H9 (cell line): Measurements from ENCODE around the gene C10orf71. TPM values are rescaled to one million over a fixed set of nuclear protein-coding genes. Genes with fewer than 3 reads are reported as not detected.

ENCODE experiments used
- DNase-seq: peaks from one replicate; pipeline ENCODE4 v3.0.0-alpha.2; 2017
- H2AFZ ChIP-seq: one replicate; pipeline ENCODE4 v1.6.1; 2013; ENCODE audit warnings: mild to moderate bottlenecking, low read length, control low read depth, moderate library complexity
- H2AK5ac ChIP-seq: 2 replicates; pipeline ENCODE4 v1.6.1; 2013; ENCODE audit warnings: low read length, control low read depth, mixed read lengths; ENCODE audit not compliant: insufficient read length
- H2BK120ac ChIP-seq: one replicate; pipeline ENCODE4 v1.6.1; 2013; ENCODE audit warnings: low read depth, mild to moderate bottlenecking, low read length, control low read depth, inconsistent platforms; ENCODE audit not compliant: poor library complexity, severe bottlenecking
- H2BK12ac ChIP-seq: 2 replicates; pipeline ENCODE4 v1.6.1; 2013; ENCODE audit warnings: low read length, control low read depth, mixed read lengths, low read depth; ENCODE audit not compliant: insufficient read length
- H2BK15ac ChIP-seq: 2 replicates; pipeline ENCODE4 v1.6.1; 2013; ENCODE audit warnings: low read depth, low read length, control low read depth
- H2BK20ac ChIP-seq: one replicate; pipeline ENCODE4 v1.6.1; 2013; ENCODE audit warnings: low read depth, mild to moderate bottlenecking, low read length, control low read depth, inconsistent platforms; ENCODE audit not compliant: poor library complexity, severe bottlenecking
- H2BK5ac ChIP-seq: 2 replicates; pipeline ENCODE4 v1.6.1; 2013; ENCODE audit warnings: low read length, control low read depth, mixed read lengths; ENCODE audit not compliant: insufficient read length
- H3K14ac ChIP-seq: 2 replicates; pipeline ENCODE4 v1.6.1; 2013; ENCODE audit warnings: low read length, control low read depth; ENCODE audit not compliant: insufficient read depth
- H3K18ac ChIP-seq: 2 replicates; pipeline ENCODE4 v1.6.1; 2013; ENCODE audit warnings: low read depth, mild to moderate bottlenecking, mixed read lengths, low read length, control low read depth; ENCODE audit not compliant: insufficient read length
- H3K23ac ChIP-seq: 2 replicates; pipeline ENCODE4 v1.6.1; 2013; ENCODE audit warnings: low read length, control low read depth, mixed read lengths, low read depth; ENCODE audit not compliant: insufficient read length
- H3K23me2 ChIP-seq: 2 replicates; pipeline ENCODE4 v1.6.1; 2013; ENCODE audit warnings: low read depth, mild to moderate bottlenecking, mixed read lengths, low read length, control low read depth; ENCODE audit not compliant: insufficient read length, poor library complexity, severe bottlenecking
- H3K27ac ChIP-seq: 2 replicates; pipeline ENCODE4 v1.5.1; 2013; ENCODE audit warnings: low read length, control low read depth, mixed read lengths, low read depth; ENCODE audit not compliant: insufficient read length
- H3K27me3 ChIP-seq: 2 replicates; pipeline ENCODE4 v1.6.1; 2013; ENCODE audit warnings: low read length, control low read depth, inconsistent platforms; ENCODE audit not compliant: insufficient read depth
- H3K4ac ChIP-seq: 2 replicates; pipeline ENCODE4 v1.6.1; 2013; ENCODE audit warnings: low read depth, mild to moderate bottlenecking, control low read depth, inconsistent platforms, low read length, moderate library complexity
- H3K4me1 ChIP-seq: 2 replicates; pipeline ENCODE4 v1.6.1; 2013; ENCODE audit warnings: low read length, control low read depth, inconsistent platforms; ENCODE audit not compliant: insufficient read depth
- H3K4me2 ChIP-seq: 2 replicates; pipeline ENCODE4 v1.6.1; 2013; ENCODE audit warnings: low read length, control low read depth, mixed read lengths; ENCODE audit not compliant: insufficient read length, insufficient read depth
- H3K56ac ChIP-seq: 2 replicates; pipeline ENCODE4 v1.6.1; 2013; ENCODE audit warnings: low read depth, mild to moderate bottlenecking, mixed read lengths, low read length, control low read depth; ENCODE audit not compliant: insufficient read length
- H3K79me1 ChIP-seq: 2 replicates; pipeline ENCODE4 v1.6.1; 2013; ENCODE audit warnings: low read depth, mild to moderate bottlenecking, moderate library complexity, low read length, control low read depth, inconsistent platforms; ENCODE audit not compliant: insufficient read depth, poor library complexity, severe bottlenecking
- H3K79me2 ChIP-seq: 2 replicates; pipeline ENCODE4 v1.6.1; 2013; ENCODE audit warnings: low read length, control low read depth, inconsistent platforms; ENCODE audit not compliant: insufficient read depth
- H3K9ac ChIP-seq: 2 replicates; pipeline ENCODE4 v1.6.1; 2013; ENCODE audit warnings: low read length, control low read depth, mixed read lengths; ENCODE audit not compliant: insufficient read length; ENCODE audit errors: extremely low read depth
- H3K9me3 ChIP-seq: one replicate; pipeline ENCODE4 v1.6.1; 2013; ENCODE audit warnings: low read depth, low read length, inconsistent platforms; ENCODE audit not compliant: control insufficient read depth
- H3T11ph ChIP-seq: one replicate; pipeline ENCODE4 v1.6.1; 2013; ENCODE audit warnings: mild to moderate bottlenecking, low read length, control low read depth, inconsistent platforms
- H4K20me1 ChIP-seq: one replicate; pipeline ENCODE4 v1.6.1; 2013; ENCODE audit not compliant: control insufficient read depth, insufficient read length, insufficient read depth
- H4K5ac ChIP-seq: 2 replicates; pipeline ENCODE4 v1.6.1; 2013; ENCODE audit warnings: low read depth, mild to moderate bottlenecking, mixed read lengths, low read length, control low read depth; ENCODE audit not compliant: insufficient read length
- H4K8ac ChIP-seq: replicated peaks from 2 replicates; pipeline ENCODE4 v1.6.1; 2013; ENCODE audit warnings: low read length, control low read depth, mixed read lengths, low read depth; ENCODE audit not compliant: insufficient read length
- H4K91ac ChIP-seq: 2 replicates; pipeline ENCODE4 v1.6.1; 2013; ENCODE audit warnings: low read depth, mild to moderate bottlenecking, moderate library complexity, mixed read lengths, low read length, control low read depth; ENCODE audit not compliant: insufficient read length
- H3K27ac Mint-ChIP-seq, 3 experiments: 2 replicates in 2 of 3; 3 replicates in 1 of 3; pipeline ENCODE4 v1.8.0; 2020 to 2021; ENCODE audit warnings: mixed read lengths in 3 of 3, mild to moderate bottlenecking in 1 of 3, moderate library complexity in 1 of 3
- H3K27me3 Mint-ChIP-seq: 2 replicates; pipeline ENCODE4 v1.8.0; 2021; ENCODE audit warnings: low read depth, mild to moderate bottlenecking, moderate library complexity, mixed read lengths
- H3K36me3 Mint-ChIP-seq, 3 experiments: 2 replicates in 2 of 3; 3 replicates in 1 of 3; pipeline ENCODE4 v1.8.0; 2020 to 2021; ENCODE audit warnings: low read depth in 3 of 3, mixed read lengths in 3 of 3; ENCODE audit not compliant: insufficient read depth in 1 of 3
- H3K4me1 Mint-ChIP-seq, 2 experiments: 2 replicates each; pipeline ENCODE4 v1.8.0; 2020; ENCODE audit warnings: mixed read lengths in 2 of 2
- H3K4me3 Mint-ChIP-seq, 2 experiments: 2 replicates in 1 of 2; 3 replicates in 1 of 2; pipeline ENCODE4 v1.8.0; 2020 to 2021; ENCODE audit warnings: mild to moderate bottlenecking in 2 of 2, mixed read lengths in 2 of 2, moderate library complexity in 1 of 2
- H3K9me3 Mint-ChIP-seq, 2 experiments: 2 replicates in 1 of 2; 3 replicates in 1 of 2; pipeline ENCODE4 v1.8.0; 2020; ENCODE audit warnings: mild to moderate bottlenecking in 2 of 2, mixed read lengths in 2 of 2, moderate library complexity in 1 of 2
- CTCF ChIP-seq: fragments of 200-600 bp; sonication (generic); conservative IDR thresholded peaks from 3 replicates; pipeline ENCODE4 v1.8.0; 2021; ENCODE audit warnings: antibody characterized with exemption, mild to moderate bottlenecking
- WGBS: extraction: QIAGEN DNeasy Blood & Tissue Kit; methylation state at CpG from one replicate; pipeline ENCODE4 v1.1.7; 2013; ENCODE audit warnings: missing lambda C conversion rate, low lambda C conversion rate, mixed read lengths; ENCODE audit not compliant: insufficient read length; ENCODE audit errors: extremely low coverage; 5-methylcytosine and 5-hydroxymethylcytosine counted together
- total RNA-seq: library from RNA; stranded (reverse); gene quantifications from 2 replicates; pipeline ENCODE4 v1.2.1, GENCODE V29; 2021

C10orf71 gene
- total RNA-seq, 1 experiment from 2014 or later, result not detected

GRCh38 chr10:49292565-49293207 lies 6.3 kb upstream of the C10orf71 start:
- Histone ChIP-seq H2BK15ac (no peak overlapping the region), H3K79me2 (no peaks in the 10 kb centered on the region), H2BK5ac (no peak overlapping the region), H2AK5ac (no peak overlapping the region), H3K4me2 (no peak overlapping the region), H4K20me1 (no peaks in the 10 kb centered on the region), H3K56ac (no peak overlapping the region), H3K9me3 (no peaks in the 10 kb centered on the region), H2AFZ (no peak overlapping the region), H3K23ac (no peak overlapping the region), H2BK20ac (no peak overlapping the region), H4K5ac (no peak overlapping the region), H3K23me2 (no peaks in the 10 kb centered on the region), H3K4me1 (no peaks in the 10 kb centered on the region; the same call in 1 of the 2 replicates), H3K9ac (no peak overlapping the region), H3K4ac (no peak overlapping the region), H3K79me1 (no peaks in the 10 kb centered on the region), H3T11ph (no peak overlapping the region), H2BK120ac (no peak overlapping the region), H3K14ac (no peak overlapping the region), H4K91ac (no peak overlapping the region), H3K18ac (no peak overlapping the region), H3K27ac (no peak overlapping the region), H2BK12ac (no peak overlapping the region), H4K8ac (no peak overlapping the region), H3K27me3 (no peaks in the 10 kb centered on the region)
- TF ChIP-seq CTCF, result no peak
- Mint-ChIP-seq H3K4me3 (no peak overlapping the region), H3K9me3 (no peaks in the 10 kb centered on the region), H3K27me3 (peaks cover 15% of the 10 kb centered on the region), H3K27ac (no peak overlapping the region), H3K4me1 (peaks cover 10 to 13% of the 10 kb centered on the region in 2 experiments), H3K36me3 (no peaks in the 10 kb centered on the region)
- WGBS, result no CpG with 5 or more reads among the region's 6 CpGs
- DNase-seq, result no peak
